ENCODE results near the gene ZNF569.
"Not testable (repeated sequence)": the region's sequence is repeated elsewhere in the genome, so short reads cannot be mapped to it uniquely, and the experiment has no call there.

Gene ZNF569

GRCh38 chr19:37466798-37467607, at the start of gene ZNF569:
Gene ZNF569, minus strand, starts transcription at chr19:37467444. Its CDS starts 22,523 bp downstream, at chr19:37444921.
- no peak for FAIRE-seq

- no peak for FAIRE-seq
These were observed 46.2 kb upstream of the ZNF569 start for GRCh38 chr19:37513397-37513796.

DNA sequence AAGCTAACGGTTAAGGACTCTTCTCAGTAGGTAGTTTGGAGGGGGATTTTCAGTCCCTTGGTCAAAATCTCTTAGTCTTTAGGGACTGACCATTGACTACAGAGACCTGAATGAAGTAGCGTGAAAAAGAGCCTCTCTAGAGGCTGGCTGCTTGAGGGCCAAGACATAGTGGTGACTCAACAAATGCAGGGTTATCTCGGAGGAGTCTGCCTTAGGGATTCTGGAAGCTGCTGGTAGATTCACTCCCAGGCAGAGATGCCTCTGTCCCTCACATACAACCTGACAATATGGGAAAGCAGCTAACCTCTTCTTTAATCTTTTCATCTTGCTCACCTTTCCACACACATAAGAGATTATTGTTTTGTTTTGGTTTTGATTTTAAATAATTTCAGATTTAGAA, 44.6 kb upstream of the ZNF569 start:
- no peak for FAIRE-seq

DNA sequence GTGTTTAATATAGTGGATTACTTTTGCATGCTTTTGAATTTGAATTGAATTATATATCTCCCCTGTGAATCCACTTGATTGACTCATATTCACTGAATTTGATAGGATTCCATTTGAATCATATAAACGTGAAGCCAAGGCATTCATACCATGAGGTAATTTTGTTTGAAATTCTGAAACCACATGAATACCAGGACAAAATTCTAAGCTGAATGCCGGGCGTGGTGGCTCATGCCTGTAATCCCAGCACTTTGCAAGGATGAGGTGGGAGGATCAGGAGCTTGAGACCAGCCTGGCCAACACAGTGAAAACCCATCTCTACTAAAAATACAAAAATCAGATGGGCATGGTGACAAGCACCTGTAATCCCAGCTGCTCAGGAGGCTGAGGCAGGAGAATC, 43.9 kb upstream of the ZNF569 start:
- FAIRE-seq: no peak

- FAIRE-seq: no peak
These were observed 39.9 kb upstream of the ZNF569 start for GRCh38 chr19:37507167-37507464.

DNA sequence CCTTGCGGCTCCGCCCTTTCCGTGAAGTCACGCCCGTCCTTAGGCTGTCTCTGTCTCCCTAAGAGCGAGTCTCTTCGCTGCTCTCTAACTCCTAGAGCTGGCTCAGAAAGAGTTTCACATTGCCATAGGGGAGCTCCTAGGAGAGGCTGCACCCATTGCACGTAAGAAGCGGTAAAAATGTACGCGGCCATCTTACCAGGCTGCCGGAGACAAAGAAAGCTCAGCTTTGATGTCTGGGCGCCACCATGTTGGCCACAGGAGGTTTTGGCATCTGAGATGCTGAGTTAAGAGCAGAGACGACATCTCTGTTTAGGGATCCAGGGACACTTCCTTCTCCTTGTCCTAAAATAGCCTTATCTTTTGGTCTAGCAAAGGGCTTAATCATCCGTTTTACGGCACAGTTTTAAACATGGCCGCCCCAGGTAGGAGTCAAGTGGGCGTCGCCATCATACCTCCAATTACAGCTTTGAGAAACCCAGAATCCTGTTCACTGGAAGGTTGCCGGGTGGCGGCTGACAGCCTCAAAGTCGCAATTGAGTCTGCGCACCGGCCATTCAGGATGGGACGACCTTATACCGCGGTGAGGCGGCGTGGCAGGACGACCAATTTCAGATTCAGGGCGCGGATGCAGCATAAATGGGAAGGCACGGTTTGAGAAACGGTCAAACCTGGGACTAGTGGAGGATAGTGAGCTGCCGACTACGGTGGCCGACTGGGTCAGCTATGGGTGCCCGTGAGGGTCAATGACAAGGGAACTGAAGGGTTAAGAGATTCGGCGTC, 39.3 kb upstream of the ZNF569 start, which contains the start of gene ZNF793:
TSS of gene ZNF793 (plus strand) at position 553 of the 780 bp plus-strand sequence. CDS start 16,501 bp downstream, outside the sequence.
- FAIRE-seq: no peak

- FAIRE-seq: no peak
These were observed 38.7 kb upstream of the ZNF569 start for GRCh38 chr19:37505958-37506386.

DNA sequence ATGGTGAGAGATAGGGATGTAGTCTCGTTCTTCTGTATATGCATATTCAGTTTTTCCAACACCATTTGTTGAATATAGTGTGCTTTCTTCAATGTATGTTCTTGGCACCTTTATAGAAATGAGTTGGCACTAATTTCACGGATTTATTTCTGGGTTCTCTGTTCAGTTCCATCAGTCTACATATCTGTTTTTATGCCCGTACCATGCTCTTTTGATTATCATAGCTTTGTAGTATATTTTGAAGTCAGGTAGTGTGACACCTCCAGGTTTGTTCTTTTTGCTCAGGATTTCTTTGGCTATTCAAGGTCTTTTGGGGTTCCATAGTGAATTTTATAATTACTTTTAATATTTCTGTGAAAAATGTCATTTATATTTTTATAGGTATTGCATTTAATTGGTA, 25.0 kb upstream of the ZNF569 start:
- FAIRE-seq: no peak

GRCh38 chr19:37484406-37485168, 17.3 kb upstream of the ZNF569 start:
- no peak for FAIRE-seq

- FAIRE-seq: no peak
These were observed 4.9 kb upstream of the ZNF569 start for GRCh38 chr19:37472165-37472564.

DNA sequence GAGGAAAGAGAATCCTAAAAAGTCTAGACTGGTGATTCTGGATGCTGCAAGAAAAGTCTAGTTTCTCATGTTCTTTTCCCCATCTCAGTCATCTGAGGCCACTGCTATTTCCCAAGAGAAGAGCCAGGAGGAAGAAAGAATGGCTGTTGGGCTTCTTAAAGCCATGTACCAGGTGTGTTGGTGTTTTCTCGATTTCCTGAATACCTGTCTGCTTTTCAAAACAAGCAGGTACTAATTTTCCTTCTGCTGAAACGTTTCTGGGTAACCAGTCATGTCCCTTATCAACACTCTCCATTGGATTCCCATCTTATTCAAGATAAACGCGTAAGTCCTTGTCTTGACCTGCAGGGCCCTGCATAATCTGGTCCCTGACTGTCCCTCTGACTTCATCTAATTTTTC, 3.0 kb upstream of the ZNF569 start:
- no peak for FAIRE-seq

DNA sequence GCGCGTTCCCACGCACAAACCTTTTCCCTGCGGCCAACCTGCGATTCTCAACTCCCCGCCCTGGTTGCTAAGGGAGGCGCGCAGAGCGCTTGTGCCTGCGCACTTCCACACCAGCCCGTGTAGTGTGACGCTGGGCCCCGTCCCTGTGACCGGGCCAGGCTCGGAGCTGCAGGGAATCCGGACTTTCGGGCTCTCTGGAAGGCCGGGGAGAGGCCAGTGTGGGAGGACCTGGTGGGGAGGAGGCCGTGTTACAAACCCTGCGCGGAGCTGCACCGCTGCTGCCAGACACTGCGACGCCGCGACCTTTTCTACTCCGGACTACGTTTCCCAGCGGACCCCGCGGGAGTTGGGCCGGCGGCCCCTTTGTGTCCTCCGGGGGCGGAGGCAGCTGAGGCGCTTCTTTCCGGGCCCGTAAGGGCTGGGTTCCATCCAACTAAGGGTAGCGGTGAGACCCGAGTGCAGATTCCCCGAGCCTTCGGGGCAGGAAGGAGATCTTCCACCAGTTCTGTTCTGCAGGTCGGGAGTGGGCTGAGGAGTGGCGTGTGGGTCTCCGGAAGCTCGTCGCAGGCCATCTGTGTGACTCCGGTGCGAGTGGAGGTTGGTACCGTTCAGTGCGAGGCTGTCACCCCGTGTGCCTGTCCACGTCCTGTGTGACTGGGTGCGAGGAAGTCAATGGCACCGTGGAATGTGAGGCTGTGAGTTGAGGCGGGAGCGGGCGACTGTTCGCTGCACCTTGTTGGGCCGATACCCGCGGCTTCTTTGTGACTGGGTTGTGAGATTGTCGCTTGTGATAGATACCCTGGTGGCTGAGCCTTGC, 1.9 kb upstream of the ZNF569 start, which contains the start of gene ZNF570:
TSS of gene ZNF570 (plus strand) at position 396 of the 817 bp plus-strand sequence. CDS start 999 bp downstream, outside the sequence.
- FAIRE-seq: no peak

- no peak for FAIRE-seq
These were observed 405 bp upstream of the ZNF569 start for GRCh38 chr19:37467608-37468090.

DNA sequence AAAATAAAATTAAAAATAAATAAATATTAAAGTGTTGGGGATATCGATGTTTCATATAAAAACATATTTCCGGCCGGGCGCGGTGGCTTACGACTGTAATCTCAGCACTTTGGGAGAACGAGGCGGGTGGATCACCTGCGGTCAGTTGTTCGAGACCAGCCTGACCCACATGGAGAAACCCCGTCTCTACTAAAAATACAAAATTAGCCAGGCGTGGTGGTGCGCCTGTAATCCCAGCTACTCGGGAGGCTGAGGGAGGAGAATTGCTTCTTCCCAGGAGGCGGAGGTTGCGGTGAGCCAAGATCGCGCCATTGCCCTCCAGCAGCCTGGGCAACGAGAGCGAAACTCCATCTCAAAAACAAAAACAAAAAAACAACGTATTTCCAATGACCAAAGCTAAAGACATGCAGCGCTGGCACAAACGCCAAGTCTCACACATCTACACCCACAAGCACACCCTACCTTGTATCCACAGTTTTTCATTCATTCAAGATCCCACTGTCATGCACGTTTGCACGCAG, 907 bp downstream of the ZNF569 start:
- FAIRE-seq: no peak

DNA sequence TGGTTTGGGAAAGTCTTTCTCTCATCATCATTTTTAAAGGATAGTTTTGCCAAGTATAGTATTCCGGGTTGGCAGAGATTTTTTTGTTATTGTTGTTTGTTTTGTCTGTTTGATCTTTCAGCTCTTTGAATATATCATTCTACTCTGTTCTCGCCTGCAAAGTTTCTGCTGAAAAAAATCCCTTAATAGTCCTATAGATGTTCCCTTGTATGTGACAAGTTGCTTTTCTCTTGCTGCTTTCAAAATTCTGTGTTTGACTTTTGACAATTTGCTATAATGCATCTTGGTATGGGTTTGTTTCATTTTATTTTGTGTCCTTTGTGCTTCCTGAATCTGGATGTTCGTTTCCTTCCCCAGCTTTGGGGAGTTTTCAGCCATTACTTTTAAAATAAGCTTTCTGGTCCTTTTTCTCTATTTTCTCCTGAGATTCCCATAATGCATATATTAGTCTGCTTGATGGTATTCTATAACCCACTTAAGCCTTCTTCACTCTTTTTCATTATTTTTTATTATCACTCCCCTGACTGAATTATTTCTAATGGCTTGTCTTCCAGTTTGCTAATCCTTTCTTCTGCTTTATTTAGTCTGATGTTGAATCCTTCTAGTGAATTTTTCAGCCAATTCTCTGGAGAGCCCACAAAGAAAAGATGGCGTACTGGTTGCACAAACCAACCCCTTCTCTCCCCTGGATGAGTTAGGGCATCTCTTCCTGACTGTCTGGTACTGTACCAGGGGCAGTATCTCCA, 14.6 kb downstream of the ZNF569 start:
- FAIRE-seq: no peak

- FAIRE-seq: no peak
These were observed 53.7 kb downstream of the ZNF569 start for GRCh38 chr19:37413313-37414084.

DNA sequence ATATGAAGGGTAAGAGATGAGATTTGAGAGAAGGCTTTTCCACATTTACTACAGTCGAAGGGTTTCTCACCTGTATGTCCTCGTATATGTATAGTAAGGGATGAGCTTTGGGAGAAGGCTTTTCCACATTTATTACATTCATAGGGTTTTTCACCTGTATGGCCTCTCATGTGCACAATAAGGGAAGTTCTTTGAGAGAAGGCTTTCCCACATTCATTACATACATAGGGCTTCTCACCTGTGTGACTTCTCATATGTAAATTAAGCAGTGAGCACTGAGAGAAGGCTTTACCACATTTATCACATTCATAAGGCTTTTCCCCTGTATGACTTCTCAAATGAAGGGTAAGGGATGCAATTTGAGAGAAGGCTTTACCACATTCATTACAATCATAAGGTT, 54.5 kb downstream of the ZNF569 start:
- FAIRE-seq: no peak

DNA sequence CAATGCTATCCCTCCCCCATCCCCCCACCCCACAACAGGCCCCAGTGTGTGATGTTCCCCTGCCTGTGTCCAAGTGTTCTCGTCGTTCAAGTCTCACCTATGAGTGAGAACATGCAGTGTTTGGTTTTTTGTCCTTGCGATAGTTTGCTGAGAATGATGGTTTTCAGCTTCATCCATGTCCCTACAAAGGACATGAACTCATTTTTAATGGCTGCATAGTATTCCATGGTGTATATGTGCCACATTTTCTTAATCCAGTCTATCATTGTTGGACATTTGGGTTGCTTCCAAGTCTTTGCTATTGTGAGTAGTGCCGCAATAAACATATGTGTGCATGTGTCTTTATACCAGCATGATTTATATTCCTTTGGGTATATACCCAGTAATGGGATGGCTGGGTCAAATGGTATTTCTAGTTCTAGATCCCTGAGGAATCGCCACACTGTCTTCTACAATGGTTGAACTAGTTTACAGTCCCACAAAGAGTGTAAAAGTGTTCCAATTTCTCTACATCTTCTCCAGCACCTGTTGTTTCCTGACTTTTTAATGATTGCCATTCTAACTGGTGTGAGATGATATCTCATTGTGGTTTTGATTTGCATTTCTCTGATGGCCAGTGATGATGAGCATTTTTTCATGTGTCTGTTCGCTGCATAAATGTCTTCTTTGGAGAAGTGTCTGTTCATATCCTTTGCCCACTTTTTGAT, 61.0 kb downstream of the ZNF569 start:
- FAIRE-seq: not testable (repeated sequence)

DNA sequence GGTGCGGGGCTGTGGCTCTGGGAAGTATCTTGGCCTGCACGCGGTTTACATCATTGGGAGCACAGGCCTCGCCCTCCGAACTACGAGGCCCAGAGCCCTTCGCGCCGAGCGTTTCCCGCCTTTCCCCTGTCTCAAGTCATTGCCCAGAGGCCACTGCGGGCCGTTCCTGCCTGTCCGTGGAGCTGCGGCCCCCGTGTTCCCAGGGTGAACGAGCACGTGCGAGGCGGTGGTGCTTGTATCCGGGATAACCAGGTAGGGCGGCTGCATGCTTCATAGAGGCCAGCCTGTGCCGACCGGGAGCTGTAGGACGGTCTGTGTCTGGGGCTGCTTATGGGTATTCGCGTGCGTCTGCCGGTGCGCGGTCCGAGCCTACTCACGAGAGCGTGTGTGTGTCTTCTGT, 63.8 kb downstream of the ZNF569 start:
- FAIRE-seq: no peak

- FAIRE-seq: no peak
These were observed 66.2 kb downstream of the ZNF569 start for GRCh38 chr19:37401078-37401477.

All from colon (tissue), 2 donors.